Mesothelial cell of epicardium (in vitro differentiated cells): ENCODE data around the gene DNAJA4. TPM values are rescaled to one million over a fixed set of nuclear protein-coding genes. Genes with fewer than 3 reads are reported as not detected.
A peak's percentile ranks its signal among the peaks of the same experiment; 100 is the strongest.

Source experiments
- DNase-seq, 2 experiments: peaks; one replicate each; pipeline ENCODE4 v3.0.0; 2021; ENCODE audit warnings: low spot score in 2 of 2; ENCODE audit not compliant: unreplicated experiment in 2 of 2
- H3K27ac Mint-ChIP-seq: 2 replicates; pipeline ENCODE4 v1.8.0; 2021; ENCODE audit warnings: mixed read lengths
- H3K27me3 Mint-ChIP-seq: 2 replicates; pipeline ENCODE4 v1.8.0; 2021; ENCODE audit warnings: low read depth, mixed read lengths
- H3K36me3 Mint-ChIP-seq: 2 replicates; pipeline ENCODE4 v1.8.0; 2021; ENCODE audit warnings: mixed read lengths
- H3K4me1 Mint-ChIP-seq: 2 replicates; pipeline ENCODE4 v1.8.0; 2021; ENCODE audit warnings: mixed read lengths
- H3K4me3 Mint-ChIP-seq: 2 replicates; pipeline ENCODE4 v1.8.0; 2021; ENCODE audit warnings: mild to moderate bottlenecking, moderate library complexity, mixed read lengths
- H3K9me3 Mint-ChIP-seq: 2 replicates; pipeline ENCODE4 v1.8.0; 2021; ENCODE audit warnings: mixed read lengths
- total RNA-seq: library from RNA; stranded (reverse); gene quantifications from 3 replicates; pipeline ENCODE4 v1.2.1, GENCODE V29; 2021
- TF ChIP-seq, protein P1 (sequence below): fragments of 200-600 bp; sonication (generic); IDR thresholded peaks from one replicate; pipeline ENCODE4 v1.5.0; 2021; ENCODE audit warnings: antibody characterized with exemption; ENCODE audit not compliant: unreplicated experiment

Gene DNAJA4
- total RNA-seq, 1 donor from 2014 or later, result 0.13 TPM

DNA sequence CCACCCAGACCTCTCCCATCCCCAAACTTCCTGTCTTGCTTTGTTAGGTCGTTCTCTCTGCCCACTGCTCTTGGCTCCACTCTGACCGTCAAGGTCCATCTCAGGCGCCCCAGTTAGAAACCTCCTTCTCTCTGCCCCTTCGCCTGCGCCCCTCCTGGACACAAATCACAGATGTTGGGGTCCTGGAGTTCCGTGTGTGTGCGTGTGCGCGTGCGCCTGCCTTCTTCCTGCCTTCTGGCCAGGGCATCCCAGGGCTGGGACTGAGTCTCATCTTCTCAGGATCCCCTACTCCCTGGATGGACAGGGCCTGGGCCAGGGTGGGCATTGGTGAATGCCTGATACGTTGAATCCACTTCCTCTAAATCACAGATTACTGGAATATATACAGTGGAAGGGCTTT is 30.9 kb upstream of the DNAJA4 start:
- H3K4me1 Mint-ChIP-seq, result no peaks in the 10 kb centered on the region
- H3K27me3 Mint-ChIP-seq, result peaks cover 15% of the 10 kb centered on the region
- no peak for DNase-seq
- no peaks in the 10 kb centered on the region for H3K36me3 Mint-ChIP-seq
- no peak overlapping the region for H3K4me3 Mint-ChIP-seq
- H3K27ac Mint-ChIP-seq, result no peak overlapping the region
- TF ChIP-seq, protein P1, sequence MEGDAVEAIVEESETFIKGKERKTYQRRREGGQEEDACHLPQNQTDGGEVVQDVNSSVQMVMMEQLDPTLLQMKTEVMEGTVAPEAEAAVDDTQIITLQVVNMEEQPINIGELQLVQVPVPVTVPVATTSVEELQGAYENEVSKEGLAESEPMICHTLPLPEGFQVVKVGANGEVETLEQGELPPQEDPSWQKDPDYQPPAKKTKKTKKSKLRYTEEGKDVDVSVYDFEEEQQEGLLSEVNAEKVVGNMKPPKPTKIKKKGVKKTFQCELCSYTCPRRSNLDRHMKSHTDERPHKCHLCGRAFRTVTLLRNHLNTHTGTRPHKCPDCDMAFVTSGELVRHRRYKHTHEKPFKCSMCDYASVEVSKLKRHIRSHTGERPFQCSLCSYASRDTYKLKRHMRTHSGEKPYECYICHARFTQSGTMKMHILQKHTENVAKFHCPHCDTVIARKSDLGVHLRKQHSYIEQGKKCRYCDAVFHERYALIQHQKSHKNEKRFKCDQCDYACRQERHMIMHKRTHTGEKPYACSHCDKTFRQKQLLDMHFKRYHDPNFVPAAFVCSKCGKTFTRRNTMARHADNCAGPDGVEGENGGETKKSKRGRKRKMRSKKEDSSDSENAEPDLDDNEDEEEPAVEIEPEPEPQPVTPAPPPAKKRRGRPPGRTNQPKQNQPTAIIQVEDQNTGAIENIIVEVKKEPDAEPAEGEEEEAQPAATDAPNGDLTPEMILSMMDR, result no peak
- no peaks in the 10 kb centered on the region for H3K9me3 Mint-ChIP-seq

DNA sequence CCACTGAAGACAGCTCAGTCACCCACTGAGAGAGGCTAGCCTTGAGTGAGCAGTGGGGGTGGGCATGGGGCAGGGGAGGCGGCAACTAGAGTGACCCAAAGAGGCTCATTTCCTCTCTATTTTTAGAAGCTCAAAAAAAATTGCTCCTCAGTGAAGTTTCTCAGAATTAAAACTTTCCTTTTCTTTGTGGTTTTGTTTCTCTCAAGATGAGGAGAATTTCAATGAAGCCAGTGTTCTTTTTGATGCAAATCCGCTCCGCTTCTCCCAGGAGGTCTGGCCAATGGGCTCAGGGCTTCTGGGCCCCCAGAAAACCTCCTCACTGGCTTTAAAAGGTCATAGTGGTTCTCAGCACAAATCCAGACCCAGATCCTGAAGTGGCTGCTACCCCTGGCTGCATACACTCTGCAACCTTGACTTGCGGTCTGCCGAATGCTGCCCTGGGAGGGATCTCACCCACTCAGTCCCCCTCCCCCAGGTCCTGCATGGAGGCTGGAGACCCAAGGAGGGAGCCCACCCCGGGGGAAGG is 29.8 kb upstream of the DNAJA4 start, which contains the start of gene ACSBG1:
ACSBG1 (minus strand) TSS at position 51 of the 526 bp plus-strand sequence. CDS start 64 bp downstream, outside the sequence.
- Mint-ChIP-seq H3K27ac (no peak within 1 kb of the TSS), H3K4me3 (no peak within 1 kb of the TSS), H3K4me1 (no peaks in the 10 kb centered on the region), H3K9me3 (no peaks in the 10 kb centered on the region), H3K27me3 (peaks cover 15% of the 10 kb centered on the region), H3K36me3 (no peaks in the 10 kb centered on the region)
- TF ChIP-seq, protein P1, result no peak
- DNase-seq, result no peak

- TF ChIP-seq, protein P1, result no peak
- Mint-ChIP-seq H3K36me3 (no peaks in the 10 kb centered on the region), H3K4me1 (peaks cover 2% of the 10 kb centered on the region), H3K9me3 (no peaks in the 10 kb centered on the region), H3K27me3 (peaks cover 15% of the 10 kb centered on the region), H3K27ac (no peak overlapping the region), H3K4me3 (no peak overlapping the region)
- no peak for DNase-seq
Observed at GRCh38 chr15:78236491-78236890, 27.9 kb upstream of the DNAJA4 start.

- TF ChIP-seq, protein P1, result no peak
- H3K4me3 Mint-ChIP-seq, result no peak overlapping the region
- no peak for DNase-seq
- H3K36me3 Mint-ChIP-seq, result no peaks in the 10 kb centered on the region
- no peak overlapping the region for H3K27ac Mint-ChIP-seq
- H3K4me1 Mint-ChIP-seq, result peaks cover 2% of the 10 kb centered on the region
- no peaks in the 10 kb centered on the region for H3K9me3 Mint-ChIP-seq
- peaks cover 15% of the 10 kb centered on the region for H3K27me3 Mint-ChIP-seq
Observed at GRCh38 chr15:78237146-78237545, 27.2 kb upstream of the DNAJA4 start.

- Mint-ChIP-seq H3K27ac (no peak overlapping the region), H3K27me3 (peaks cover 2% of the 10 kb centered on the region), H3K36me3 (no peaks in the 10 kb centered on the region), H3K9me3 (no peaks in the 10 kb centered on the region), H3K4me3 (no peak overlapping the region), H3K4me1 (peaks cover 2% of the 10 kb centered on the region)
- DNase-seq, result no peak
- TF ChIP-seq, protein P1, result no peak
Observed at GRCh38 chr15:78239811-78240210, 24.6 kb upstream of the DNAJA4 start.

GRCh38 chr15:78241017-78241416 is 23.3 kb upstream of the DNAJA4 start:
- TF ChIP-seq, protein P1, result peak; percentile 83

More at GRCh38 chr15:78241017-78241416, 23.3 kb upstream of the DNAJA4 start:
- peak; percentile 71 to 92 for DNase-seq
- Mint-ChIP-seq H3K4me3 (no peak overlapping the region), H3K9me3 (no peaks in the 10 kb centered on the region), H3K27me3 (no peaks in the 10 kb centered on the region), H3K36me3 (no peaks in the 10 kb centered on the region), H3K27ac (no peak overlapping the region), H3K4me1 (peaks cover 2% of the 10 kb centered on the region)
